ENCODE results near the gene ZNF14. TPM values are rescaled to one million over a fixed set of nuclear protein-coding genes. Genes with fewer than 3 reads are reported as not detected.
"Not testable (repeated sequence)": the region's sequence is repeated elsewhere in the genome, so short reads cannot be mapped to it uniquely, and the experiment has no call there.

ZNF14 gene
- total RNA-seq, 4 donors from 2014 or later = 5.0 to 8.5 (median 5.5) TPM

DNA sequence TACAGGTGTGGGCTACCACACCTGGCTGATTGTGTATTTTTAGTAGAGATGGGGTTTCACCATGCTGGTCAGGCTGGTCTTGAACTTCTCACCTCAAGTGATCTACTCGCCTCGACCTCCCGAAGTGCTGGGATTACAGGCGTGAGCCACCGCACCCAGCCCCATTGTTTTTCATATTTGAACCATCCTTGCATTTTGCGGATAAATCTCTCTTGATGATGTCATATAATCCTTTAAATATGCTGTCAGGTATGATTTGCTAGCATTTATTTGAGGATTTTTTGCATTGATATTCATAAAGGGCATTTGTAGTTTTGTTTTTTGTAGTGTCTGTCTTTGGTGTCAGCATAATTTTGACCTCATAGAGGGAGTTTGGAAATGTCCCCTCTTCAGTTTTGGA lies 58.6 kb downstream of the ZNF14 start:
- ATAC-seq (ENCODE audit: low FRiP score) (no peak), DNase-seq (ENCODE audit: low spot score) (no peak)
- TF ChIP-seq, protein P1, sequence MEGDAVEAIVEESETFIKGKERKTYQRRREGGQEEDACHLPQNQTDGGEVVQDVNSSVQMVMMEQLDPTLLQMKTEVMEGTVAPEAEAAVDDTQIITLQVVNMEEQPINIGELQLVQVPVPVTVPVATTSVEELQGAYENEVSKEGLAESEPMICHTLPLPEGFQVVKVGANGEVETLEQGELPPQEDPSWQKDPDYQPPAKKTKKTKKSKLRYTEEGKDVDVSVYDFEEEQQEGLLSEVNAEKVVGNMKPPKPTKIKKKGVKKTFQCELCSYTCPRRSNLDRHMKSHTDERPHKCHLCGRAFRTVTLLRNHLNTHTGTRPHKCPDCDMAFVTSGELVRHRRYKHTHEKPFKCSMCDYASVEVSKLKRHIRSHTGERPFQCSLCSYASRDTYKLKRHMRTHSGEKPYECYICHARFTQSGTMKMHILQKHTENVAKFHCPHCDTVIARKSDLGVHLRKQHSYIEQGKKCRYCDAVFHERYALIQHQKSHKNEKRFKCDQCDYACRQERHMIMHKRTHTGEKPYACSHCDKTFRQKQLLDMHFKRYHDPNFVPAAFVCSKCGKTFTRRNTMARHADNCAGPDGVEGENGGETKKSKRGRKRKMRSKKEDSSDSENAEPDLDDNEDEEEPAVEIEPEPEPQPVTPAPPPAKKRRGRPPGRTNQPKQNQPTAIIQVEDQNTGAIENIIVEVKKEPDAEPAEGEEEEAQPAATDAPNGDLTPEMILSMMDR (IDR thresholded peaks at IDR 0.05) = no peak

DNA sequence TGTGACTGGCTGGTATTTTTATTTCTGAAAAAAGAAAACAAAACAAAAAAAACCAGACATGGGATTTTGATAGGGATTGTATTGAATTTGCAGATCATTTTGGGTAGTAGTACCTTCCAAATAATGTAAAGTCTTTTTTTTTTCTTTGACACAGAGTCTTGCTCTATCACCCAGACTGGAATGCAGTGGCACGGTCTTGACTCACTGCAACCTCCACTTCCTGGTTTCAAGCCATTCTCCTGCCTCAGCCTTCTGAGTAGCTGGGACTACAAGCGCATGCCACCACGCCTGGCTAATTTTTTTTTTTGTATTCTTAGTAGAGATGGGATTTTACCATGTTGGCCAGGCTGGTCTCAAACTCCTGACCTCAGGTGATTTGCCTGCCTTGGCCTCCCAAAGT lies 60.1 kb downstream of the ZNF14 start:
- TF ChIP-seq, protein P1 (IDR thresholded peaks at IDR 0.05) = no peak
- DNase-seq (ENCODE audit: low spot score) = no peak
- no peak for ATAC-seq (ENCODE audit: low FRiP score)

DNA sequence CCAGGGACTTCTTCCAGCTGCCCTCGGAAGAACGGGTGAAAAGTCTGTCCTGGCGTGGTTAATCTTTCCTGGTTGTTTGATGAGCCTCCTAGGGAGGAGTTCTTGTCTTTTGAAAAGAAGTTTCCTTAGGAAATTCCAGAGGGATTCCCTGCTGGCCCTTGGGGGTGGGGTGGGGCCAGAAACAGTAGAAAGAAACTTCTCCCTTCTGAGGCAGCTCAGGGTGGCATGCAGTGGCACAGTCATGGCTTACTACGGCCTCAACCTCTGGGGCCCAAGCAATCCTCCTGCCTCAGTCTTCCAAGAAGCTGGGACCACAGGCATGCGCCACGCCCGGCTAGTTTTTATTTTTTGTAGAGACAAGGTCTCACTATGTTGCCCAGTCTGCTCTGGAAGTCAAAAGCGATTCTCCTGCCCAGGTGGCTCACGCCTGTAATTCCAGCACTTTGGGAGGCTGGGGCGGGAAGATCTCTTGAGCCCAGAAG lies 62.8 kb downstream of the ZNF14 start:
- ATAC-seq (ENCODE audit: low FRiP score) (no peak), DNase-seq (ENCODE audit: low spot score) (no peak)
- TF ChIP-seq, protein P1 (IDR thresholded peaks at IDR 0.05) = no peak

DNA sequence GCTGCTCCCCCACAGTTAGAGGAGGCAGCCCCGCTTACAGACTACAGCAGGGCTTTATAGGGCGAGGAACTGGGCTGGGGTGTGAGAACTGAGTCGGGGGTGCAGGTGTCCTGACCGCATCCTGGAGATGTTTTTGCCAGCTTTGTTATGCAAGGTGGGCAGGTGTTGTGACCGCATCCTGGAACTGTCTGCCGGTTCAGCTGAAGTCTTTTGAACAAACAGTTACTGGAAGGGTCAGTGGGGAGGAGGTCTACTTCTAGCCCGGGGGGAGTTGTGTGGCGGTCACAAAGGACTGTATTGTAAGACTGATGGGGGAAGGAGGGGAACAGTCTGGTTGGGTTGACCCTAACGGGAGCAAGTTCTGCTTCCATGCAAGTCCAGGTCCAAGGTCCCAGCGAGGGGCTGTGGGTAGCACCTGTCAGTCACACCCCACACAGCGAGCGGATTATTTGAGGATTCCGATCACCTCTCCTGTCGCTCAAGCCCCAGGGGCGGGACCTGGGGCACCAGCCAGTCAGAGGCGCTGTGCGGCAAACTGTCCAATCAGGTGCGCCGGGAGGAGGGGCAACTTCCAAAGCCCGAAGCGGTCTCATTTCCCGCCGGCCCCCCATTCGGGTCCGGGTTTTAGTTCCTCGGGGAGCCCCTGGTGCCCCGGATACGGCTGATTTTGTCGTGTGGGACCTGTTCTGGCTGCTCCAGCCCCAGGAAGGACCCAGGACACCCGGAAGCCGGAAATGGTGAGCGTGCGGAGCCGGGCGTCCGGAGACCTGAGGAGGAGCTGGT lies 64.5 kb downstream of the ZNF14 start, which contains the start of gene ZNF101:
TSS of gene ZNF101 (plus strand) at position 610 of the 783 bp plus-strand sequence. CDS start at position 735, 125 bp downstream.
- TF ChIP-seq, protein P1 (IDR thresholded peaks at IDR 0.05) = no peak
- peak; percentile 80 for ATAC-seq (ENCODE audit: low FRiP score)
- DNase-seq (ENCODE audit: low spot score) = peak; percentile 76

DNA sequence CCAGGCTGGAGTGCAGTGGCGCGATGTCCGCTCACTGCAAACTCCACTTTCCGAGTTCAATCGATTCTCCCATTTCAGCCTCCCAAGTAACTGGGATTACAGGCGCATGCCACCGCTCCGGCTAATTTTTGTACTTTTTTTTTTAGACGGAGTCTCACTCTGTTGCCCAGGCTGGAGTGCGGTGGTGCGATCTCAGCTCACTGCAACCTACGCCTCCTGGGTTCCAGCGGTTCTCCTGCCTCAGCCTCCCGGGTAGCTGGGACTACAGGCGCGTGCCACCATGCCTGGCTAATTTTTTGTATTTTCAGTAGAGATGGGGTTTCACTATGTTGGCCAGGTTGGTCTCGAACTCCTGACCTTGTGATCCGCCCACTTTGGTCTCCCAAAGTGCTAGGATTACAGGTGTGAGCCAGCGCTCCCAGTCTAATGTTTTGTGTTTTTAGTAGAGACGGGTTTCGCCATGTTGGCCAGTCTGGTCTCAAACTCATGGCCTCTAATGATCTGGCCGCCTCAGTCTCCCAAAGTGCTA lies 67.4 kb downstream of the ZNF14 start:
- not testable (repeated sequence) for ATAC-seq (ENCODE audit: low FRiP score); DNase-seq (ENCODE audit: low spot score)

DNA sequence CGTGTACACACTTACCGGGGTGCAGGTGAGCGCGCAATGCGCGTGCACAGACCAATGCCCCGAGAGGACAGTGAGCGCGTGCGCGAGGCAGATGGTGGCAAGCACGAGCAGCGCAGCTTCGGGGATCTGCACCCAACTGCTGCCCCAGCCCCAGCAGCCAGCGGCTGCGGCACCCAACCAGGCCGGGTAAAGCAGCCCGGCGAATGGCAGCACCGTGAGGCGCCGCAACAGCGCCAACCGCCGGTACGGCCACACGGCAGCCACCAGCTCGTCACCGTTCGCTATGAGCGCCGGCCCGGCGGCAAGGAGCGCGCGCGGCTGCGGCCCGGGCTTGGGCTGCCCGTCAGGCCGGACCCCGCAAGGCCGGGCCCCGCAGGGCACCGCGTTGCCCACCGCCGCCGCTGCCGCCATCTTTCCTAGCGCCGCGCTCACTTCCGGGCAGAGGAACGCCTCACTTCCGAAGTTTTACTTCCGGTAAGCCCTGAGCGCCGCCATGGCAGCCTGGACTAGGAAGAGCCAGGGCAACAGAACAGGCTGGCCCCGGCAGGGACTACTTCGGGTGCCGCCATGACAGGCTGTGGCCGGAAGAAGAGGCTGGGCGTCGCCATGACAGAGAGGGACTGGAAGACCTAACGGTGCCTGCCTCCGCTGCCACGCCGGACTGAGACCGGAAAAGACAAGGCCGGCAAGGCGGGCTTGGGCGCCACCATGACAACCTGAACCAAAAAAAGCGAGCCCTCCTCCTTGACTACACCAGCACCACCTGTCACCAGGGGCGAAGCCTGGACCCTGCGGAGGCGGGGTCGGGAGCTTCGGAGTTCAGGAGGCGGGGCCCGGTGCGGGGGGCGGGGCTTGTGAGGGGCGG lies 69.4 kb downstream of the ZNF14 start, which contains the start of gene ATP13A1:
TSS of gene ATP13A1 (minus strand) at position 421 of the 865 bp plus-strand sequence. CDS start at position 411, 10 bp downstream.
- DNase-seq (ENCODE audit: low spot score) (peak; percentile 70), ATAC-seq (ENCODE audit: low FRiP score) (peak; percentile 94)
- TF ChIP-seq, protein P1 (IDR thresholded peaks at IDR 0.05) = no peak

DNA sequence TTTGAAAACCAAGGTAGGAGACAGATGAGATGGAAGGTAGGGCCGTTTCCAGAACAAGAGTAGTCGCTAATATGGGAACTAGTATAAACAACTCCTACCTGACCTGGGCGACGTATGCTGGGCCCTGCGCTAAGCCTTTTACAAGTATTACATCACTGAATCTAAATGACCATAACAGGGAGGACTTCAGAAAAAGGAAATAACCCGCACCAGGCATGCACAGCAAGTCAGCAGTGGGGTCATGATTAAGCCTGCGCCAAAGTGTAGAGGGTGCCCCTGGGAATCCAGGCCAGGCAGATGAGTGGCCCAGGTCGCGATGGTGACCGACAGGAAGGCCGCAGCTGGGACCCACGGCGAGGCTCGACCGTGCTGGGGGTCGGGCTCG lies 70.0 kb downstream of the ZNF14 start:
- DNase-seq (ENCODE audit: low spot score) = no peak
- no peak for ATAC-seq (ENCODE audit: low FRiP score)
- TF ChIP-seq, protein P1 (IDR thresholded peaks at IDR 0.05) = no peak

Measured in omental fat pad (tissue), 4 donors.